GM19324 (cell line): ENCODE results near the gene POLR3F.

Experiments
- ATAC-seq: cut with Tn5 transposase; IDR thresholded peaks from one replicate; pipeline ENCODE4 v1.9.1; 2021; ENCODE audit warnings: mild to moderate bottlenecking, moderate library complexity; ENCODE audit not compliant: unreplicated experiment, low FRiP score

Gene POLR3F, protein sequence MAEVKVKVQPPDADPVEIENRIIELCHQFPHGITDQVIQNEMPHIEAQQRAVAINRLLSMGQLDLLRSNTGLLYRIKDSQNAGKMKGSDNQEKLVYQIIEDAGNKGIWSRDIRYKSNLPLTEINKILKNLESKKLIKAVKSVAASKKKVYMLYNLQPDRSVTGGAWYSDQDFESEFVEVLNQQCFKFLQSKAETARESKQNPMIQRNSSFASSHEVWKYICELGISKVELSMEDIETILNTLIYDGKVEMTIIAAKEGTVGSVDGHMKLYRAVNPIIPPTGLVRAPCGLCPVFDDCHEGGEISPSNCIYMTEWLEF

DNA sequence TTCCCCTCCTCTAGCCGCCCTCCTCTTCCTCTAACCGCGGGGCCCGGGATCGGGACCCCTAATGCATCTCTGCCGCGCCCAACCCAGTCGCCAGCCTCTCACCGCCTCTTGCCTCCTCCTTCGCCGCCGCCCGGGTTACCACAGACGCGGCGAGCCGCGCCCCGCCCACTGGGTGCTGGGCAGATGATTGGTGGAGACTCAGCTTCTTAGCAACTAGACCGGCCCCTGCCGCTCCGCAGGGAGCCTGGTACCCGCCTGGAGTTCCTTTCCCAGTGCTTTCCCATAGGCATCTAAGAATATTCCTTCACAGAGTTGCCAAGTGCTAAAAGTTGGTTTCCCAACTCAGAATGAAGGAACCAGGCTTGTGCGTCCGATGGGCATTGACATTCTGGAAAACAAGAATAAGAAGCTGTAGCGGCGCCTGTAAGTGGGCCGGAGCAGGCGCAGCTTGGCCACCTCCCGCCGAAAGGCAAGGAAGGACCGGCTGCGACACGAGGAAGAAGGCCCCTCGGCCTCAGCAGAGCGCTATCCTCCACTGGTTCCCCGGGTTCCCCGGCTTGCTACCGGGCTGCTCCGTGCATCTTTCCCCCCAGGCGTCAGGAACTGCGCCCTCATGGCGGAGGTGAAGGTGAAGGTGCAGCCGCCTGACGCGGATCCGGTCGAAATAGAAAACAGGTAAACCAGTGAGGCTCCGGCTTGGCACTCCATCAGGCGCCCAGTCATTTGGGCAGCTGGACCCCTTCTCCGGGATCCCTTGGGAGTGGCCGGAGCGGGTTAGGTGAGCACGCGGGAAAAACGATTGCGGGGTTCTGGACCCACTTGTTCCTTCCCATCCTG, at the start of gene POLR3F, which contains the start of gene DZANK1:
Gene POLR3F (plus strand): TSS at position 497 of the 837 bp plus-strand sequence. CDS start 117 bp downstream, at position 614.
Gene DZANK1 (minus strand): TSS at position 137 of the 837 bp plus-strand sequence. CDS start 1,672 bp downstream, outside the sequence.
- peak; percentile 97 for ATAC-seq

DNA sequence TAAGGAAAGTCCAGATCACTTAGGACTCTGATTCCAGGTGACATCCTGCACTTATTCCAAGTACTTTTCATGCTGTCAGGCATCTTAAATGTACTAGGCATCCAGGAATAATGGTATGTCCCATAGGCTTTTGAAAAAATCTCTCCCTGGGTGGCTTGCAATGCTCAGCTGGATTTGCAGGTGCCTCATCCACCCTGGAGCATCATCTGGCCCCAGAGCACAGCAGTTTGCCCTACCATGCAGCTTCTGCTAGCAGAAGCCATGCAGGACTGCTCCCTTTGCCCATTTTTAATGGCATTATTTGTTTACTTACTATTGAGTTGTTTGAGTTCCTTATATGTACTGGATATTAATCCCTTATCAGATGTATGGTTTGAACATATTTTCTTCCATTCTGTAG, 45.6 kb upstream of the POLR3F start:
- ATAC-seq = no peak

DNA sequence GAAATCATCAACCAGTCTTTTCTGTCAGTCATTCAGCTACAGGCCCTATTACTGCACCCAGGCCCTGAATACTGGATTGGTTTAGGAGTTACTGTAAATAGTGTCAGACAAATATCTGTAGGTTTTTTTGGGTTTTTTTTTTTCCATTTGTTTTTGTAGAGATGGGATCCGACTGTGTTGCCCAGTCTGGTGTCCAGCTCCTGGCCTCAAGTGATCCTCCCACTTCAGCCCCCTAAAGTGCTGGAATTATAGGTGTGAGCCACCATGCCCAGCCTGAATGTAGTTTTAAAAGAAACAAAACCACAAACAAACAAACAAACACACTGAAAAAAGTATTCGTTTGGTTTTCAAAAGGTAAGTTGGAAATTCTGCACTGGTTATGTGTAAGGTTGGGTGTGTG, 40.0 kb upstream of the POLR3F start:
- no peak for ATAC-seq

DNA sequence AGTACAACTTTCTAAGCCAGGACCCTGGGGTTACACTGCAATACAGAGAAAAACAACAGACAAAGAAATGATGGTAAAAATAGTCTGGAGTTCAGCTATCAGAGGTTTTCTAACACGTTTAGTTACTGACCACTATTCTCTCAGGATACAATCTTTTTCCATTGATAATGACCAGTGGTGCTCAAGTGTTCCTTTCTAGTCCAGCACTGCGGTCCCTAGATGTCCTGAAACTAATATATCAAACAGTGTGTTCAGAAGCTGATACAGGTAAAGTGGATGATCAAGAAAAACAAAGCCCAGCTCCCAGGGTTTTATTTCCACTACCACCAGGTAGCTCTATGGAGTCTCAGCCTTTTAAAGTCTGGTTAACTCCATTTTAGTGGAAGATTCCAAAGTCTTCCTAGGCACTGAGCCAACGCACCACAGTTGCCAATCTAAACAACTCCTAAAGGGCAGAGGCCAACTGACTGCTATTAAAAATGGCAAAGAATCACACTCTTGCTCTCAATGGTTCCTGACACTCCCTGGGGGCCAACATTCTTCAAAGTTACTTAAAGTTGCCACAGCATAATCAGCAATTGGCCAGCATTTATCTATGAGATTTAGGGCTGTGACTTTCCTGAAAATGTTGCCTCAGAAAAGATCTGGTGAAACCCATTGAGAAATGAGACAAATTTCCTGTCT, 38.6 kb upstream of the POLR3F start:
- ATAC-seq = no peak

DNA sequence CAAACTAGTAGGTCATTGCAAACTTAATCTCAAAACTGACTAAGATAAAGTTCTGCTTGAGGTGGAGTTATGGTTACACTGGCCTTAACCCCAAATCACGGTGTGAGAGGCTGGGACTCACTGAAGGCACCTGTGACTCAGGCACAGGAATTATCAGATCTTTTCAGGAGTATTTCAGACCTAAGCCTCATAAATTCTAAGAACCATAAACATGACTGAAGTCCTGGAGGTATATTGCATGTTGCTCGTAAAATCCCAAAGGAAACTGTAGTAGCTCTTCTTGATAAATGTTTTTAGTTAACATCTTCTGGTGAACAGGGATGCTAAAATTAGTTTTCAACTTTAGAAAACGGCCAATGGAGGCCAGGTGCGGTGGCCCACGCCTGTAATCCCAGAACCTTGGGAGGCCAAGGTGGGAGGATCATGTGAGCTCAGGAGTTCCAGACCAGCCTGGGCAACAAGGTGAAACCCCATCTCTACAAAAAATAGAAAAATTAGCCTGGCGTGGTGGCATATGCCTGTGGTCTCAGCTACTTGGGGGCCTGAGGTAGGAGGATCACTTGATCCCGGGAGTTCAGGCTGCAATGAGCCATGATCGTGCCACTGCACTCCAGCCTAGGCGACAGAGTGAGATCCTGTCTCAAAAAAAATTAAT, 36.9 kb upstream of the POLR3F start:
- no peak for ATAC-seq

DNA sequence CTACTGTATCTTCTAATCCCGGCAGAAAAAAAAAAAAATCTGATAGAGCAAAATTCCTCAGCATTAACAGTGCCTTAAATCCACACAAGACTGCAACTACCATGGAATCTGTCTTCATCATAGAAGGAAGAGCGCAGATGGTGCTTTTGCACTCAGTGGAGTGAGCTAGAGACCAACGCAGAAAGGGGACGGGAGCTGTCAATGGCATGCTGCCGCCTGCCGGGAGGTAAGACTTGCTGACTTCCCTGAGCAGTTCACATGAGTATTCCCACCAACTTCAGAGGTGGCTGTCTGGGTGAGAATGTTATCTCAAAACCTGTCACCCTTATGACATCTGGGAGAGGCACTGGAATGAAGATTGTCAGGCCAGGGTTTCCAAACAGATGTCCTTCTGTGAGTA, 36.0 kb upstream of the POLR3F start:
- ATAC-seq = no peak

DNA sequence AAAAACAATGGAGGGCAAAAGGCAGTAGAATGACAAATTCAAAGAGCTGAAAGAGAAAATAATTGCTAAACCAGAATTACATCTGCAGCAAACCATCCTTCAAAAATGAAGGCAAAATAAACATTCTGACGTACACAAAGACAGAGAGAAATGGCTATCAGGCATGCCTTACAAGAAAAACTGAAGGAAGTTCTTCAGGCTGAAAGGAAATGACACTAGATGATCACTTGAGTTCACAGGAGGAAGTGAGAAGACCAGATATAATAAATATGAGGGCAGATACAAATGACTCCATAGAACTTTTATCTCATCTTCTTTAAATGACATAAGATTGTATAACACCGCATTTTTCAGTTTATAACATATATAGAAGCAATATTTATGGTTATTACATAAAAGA, 30.3 kb upstream of the POLR3F start:
- ATAC-seq = no peak

DNA sequence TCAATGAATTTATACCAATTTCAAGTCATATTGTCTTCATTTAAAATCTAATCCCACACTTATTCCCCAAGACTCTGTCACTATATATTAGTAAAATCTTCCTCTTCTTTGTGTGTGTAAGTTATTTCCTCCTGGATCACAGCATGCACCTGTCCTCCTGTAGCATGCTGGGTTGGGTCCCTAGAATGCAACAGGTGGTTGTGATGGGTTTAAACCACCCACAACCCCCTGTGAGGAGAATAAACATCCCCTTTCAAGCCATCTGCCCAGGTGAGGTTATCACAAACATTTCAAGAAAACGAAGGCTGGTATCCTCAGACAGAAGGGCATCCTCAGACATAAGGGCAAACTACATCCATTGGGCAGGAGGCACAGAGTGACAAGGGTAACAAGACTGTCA, 26.8 kb upstream of the POLR3F start:
- ATAC-seq = no peak

DNA sequence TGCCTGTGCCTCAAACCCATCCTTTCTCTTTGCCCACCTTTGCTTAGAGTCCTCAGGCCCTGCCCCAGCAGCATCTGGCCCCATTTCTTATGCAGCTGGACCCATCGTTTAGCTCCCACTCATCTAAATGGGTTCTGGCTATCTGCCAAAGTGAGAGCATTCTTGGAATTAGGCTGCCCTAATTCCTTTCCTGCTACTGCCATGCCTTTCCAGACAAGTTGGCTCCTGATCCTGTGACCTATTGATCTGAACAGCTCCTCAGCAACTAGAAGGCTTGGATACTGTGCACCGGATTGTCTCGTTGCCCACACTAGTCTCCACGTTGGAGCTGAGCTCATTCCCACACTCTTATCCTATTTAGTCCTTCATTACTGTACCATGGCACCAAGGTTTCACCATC, 23.3 kb upstream of the POLR3F start:
- no peak for ATAC-seq

DNA sequence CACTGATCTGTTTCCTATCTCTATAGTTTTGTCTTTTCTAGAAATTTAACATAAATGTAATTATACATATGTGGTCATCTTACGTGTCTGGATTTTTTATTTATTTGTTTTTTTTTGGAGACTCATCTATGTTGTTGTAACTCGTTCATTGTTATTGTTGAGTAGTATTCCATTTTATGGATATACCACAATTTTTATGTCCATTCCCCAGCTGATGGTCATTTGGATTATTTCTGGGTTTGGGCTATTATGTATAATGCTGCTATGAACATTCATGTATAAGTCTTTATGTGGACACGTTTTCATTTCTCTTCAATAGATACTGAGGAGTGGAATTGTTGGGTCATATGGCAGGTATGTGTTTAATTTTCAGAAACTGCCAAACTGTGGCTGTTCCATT, 10.6 kb upstream of the POLR3F start:
- no peak for ATAC-seq

DNA sequence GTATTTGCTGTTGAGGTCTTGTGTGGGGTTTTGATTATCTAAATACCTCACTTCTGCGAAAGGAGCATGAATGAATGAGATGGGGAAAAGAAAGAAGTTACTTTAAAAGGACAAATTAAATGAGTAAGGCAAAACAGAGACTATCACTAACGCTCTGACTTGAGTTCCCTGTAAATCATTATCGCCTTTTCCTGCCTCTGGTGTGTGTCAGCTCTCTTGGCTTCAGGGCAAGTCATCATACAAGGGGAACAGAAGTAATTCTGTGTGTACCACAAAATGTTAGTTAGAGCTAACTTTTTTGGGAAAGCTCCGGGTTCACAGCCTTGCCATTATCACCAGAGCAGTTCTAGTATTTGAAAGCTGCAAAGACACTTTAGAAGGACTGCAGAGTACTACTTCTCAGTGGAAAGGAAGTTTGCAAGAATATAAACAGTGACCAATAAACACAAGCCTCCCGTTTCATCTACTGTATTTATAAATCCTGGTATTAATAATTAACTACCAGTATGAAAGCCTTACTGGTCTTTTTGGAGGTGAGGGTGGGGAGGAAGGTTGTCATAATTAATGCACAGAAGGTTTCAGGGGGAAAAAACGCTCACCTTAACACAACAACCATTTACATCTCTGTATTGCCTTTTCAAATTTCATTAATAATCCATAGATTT, 1.5 kb upstream of the POLR3F start:
- no peak for ATAC-seq

DNA sequence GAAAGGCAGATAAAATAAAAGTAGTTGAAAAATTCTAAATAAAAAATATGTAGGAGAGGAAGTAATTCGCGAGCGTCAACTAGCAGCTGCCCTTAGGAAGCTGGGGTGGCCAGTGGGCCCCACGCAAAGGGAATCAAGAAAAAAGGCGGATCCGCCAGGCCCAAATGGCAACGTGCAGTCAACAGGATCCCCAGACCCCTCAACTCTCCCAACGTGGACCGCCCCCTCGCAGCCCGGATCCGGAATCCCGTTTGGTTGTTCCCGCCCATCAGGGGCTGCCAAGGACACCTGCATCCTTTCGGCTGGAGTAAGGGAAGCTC, 656 bp upstream of the POLR3F start:
- no peak for ATAC-seq

DNA sequence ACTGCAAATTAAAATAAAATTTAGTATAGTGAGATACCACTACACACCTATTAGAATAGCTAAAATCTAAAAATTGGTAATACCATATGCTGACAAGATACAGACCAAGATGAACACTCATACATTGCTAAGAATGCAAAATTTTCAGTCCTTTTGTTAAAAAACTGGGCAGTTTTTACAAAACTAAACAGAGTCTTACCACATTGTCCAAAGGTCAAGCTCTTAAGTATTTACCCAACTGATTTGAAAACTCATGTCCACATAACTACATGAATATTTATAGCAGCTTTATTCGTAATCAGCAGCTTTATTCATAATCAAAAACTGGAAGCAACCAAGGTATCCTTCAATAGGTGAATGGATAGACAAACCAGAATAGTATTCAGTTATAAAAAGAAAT, 10.0 kb downstream of the POLR3F start:
- ATAC-seq = no peak

DNA sequence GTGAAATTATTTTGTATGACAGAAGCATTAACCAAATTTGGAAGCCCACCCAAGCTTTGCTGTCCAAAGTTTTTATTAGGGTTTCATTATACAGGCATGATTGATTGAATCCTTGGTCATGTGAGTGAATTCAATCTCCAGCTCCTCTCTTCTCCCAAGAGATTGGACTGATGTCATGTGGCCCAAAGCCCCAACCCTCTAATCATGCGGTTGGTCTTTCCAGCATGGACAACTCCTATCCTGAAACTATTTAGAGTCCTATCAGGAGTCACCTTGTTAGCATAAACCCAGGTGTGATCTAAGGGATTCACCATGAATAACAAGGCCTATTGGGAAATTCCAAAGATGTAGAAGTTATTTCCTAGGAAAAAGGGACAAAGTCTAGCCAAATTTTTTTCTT, 10.6 kb downstream of the POLR3F start:
- ATAC-seq = no peak

DNA sequence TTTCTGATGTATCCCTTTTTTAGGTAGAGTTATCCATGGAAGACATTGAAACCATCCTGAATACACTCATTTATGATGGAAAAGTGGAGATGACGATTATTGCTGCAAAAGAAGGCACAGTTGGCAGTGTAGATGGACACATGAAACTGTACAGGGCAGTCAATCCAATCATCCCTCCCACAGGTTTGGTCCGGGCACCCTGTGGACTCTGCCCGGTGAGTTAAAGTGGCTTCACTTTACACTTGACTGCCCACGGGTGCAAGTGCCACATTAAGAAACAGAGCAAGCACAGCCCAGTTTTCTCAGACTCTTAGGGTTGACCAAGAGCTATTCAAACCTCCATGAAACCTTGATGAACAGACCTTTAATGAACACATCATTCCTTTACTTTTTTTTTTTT, 14.4 kb downstream of the POLR3F start:
- ATAC-seq = no peak

DNA sequence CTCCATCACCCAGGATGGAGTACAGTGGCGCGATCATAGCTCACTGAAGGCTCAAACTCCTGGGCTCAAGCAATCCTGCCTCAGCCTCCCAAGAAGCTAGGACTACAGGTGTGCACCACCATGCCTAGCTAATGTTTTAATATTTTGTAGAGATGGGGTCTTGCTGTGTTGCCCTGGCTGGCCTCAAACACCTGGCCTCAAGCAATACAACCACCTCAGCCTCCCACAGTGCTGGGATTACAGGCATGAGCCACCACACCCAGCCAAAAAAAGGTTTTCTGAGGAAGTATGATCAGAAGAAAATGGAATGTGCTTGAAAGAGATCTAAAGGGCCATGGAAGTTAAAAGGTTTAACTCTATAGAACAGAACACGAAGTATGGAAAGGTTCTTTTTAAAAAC, 21.1 kb downstream of the POLR3F start:
- ATAC-seq = no peak

DNA sequence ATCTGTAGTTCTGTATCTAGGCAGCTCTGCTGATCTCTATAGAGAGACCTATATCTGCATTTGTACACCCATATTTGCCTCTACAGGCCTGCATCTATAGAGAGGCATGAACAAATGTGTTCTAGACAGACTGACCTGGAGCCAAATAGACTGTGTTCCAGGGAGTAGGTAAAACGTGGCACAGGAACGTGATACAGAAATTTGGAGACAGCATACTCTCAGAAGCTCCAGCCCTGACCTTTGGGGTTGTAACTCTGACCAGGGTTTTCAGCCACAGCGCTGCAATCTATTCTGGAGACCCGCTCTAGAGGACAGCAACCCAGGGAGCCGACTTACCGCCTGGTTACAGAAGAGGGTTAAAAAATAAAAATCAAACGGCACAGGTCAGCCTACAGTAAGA, 28.9 kb downstream of the POLR3F start:
- ATAC-seq = no peak

DNA sequence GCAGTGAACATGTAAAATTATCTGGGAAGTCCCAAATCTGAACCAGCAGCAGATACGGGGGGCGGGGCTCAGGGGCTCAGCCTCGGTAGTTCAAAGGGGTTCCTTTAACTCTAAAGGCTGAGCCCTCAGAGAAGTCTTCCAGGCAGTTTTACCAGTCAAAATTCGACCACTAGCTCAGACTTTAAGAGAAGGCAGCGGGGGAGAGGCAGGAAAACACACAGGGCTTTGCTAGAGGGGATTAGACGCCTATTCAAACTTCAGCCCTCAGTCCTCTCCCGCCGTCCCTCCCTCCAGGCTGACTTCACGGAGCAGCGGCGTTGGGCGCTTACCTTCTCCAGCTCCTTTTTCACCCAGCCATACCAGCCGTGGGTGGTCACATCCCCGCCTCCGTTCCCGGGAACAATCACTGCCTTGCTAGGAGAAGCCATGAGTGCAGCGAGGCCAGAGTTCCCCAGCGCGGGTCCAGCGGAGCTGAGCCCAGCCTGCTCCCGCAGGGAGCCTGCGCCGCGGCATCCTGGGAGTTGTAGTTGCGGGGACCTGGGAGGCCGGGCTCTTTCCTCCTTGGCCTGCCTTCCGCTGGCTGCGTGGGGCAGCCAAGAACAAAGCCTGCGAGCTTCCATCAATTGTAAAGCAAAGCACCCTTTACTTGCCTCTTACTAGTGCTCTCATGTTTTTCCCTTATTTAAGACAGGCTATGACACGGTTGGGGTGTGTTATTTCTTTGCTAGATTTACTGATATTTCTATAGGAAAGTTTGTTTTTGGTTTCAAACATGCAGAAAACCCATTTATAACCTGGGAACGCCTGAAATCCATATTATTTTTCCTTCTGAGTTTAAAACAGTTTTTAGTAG, 29.8 kb downstream of the POLR3F start, which contains the start of gene RBBP9:
Gene RBBP9 (minus strand): TSS at position 486 of the 853 bp plus-strand sequence. CDS start 58 bp downstream, at position 428.
- peak; percentile 99 for ATAC-seq

DNA sequence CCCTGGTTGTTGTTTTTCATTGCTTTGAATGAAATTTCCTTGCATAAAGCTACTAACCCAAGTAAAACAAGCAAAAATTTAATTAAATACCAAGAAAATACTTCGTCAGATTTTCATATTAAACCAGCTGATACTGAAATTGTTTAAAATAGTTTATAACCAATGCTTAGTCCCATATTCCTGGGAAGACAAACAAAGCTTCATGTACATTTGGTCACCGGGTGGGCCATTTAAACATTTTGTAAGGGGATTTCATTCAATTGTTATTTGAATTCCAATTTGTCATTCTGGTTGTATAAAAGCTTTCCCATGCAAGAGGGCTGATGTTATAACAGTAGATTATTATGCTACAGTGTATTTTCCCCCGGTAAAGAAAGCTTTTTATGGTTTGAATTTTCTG, 30.4 kb downstream of the POLR3F start:
- no peak for ATAC-seq
